Measurements from ENCODE around the gene RRAD. TPM values are rescaled to one million over a fixed set of nuclear protein-coding genes. Genes with fewer than 3 reads are reported as not detected.

RRAD gene
- total RNA-seq, 1 experiment from 2014 or later = 0.57 TPM

- no peak for DNase-seq (ENCODE audit: extremely low read depth, low read depth)
These were observed 6.3 kb downstream of the RRAD start, which contains the start of gene CDH16 for GRCh38 chr16:66918803-66919568. CDH16 (minus strand) TSS chr16:66918885; CDS start chr16:66918065, 820 bp downstream.

GRCh38 chr16:66918355-66918754, 7.0 kb downstream of the RRAD start:
- DNase-seq (ENCODE audit: extremely low read depth, low read depth) = no peak

- DNase-seq (ENCODE audit: extremely low read depth, low read depth) = no peak
These were observed 7.6 kb downstream of the RRAD start for GRCh38 chr16:66917741-66918140.

- DNase-seq (ENCODE audit: extremely low read depth, low read depth) = no peak
These were observed 8.8 kb downstream of the RRAD start for GRCh38 chr16:66916518-66916917.

GRCh38 chr16:66915041-66915440, 10.3 kb downstream of the RRAD start:
- DNase-seq (ENCODE audit: extremely low read depth, low read depth) = no peak

- DNase-seq (ENCODE audit: extremely low read depth, low read depth) = no peak
These were observed 10.8 kb downstream of the RRAD start for GRCh38 chr16:66914541-66914940.

- no peak for DNase-seq (ENCODE audit: extremely low read depth, low read depth)
These were observed 11.6 kb downstream of the RRAD start for GRCh38 chr16:66913711-66914110.

GRCh38 chr16:66913081-66913480, 12.3 kb downstream of the RRAD start:
- no peak for DNase-seq (ENCODE audit: extremely low read depth, low read depth)

GRCh38 chr16:66911801-66912200, 13.5 kb downstream of the RRAD start:
- DNase-seq (ENCODE audit: extremely low read depth, low read depth) = no peak

GRCh38 chr16:66911112-66911511, 14.2 kb downstream of the RRAD start:
- DNase-seq (ENCODE audit: extremely low read depth, low read depth) = no peak

- no peak for DNase-seq (ENCODE audit: extremely low read depth, low read depth)
These were observed 15.0 kb downstream of the RRAD start for GRCh38 chr16:66910175-66910940.

GRCh38 chr16:66908762-66909559, 16.4 kb downstream of the RRAD start:
- no peak for DNase-seq (ENCODE audit: extremely low read depth, low read depth)

GRCh38 chr16:66908116-66908515, 17.2 kb downstream of the RRAD start:
- DNase-seq (ENCODE audit: extremely low read depth, low read depth) = no peak

- no peak for DNase-seq (ENCODE audit: extremely low read depth, low read depth)
These were observed 18.2 kb downstream of the RRAD start for GRCh38 chr16:66906916-66907836.

- no peak for DNase-seq (ENCODE audit: extremely low read depth, low read depth)
These were observed 19.4 kb downstream of the RRAD start for GRCh38 chr16:66905633-66906539.

- DNase-seq (ENCODE audit: extremely low read depth, low read depth) = no peak
These were observed 20.3 kb downstream of the RRAD start for GRCh38 chr16:66904846-66905632.

GRCh38 chr16:66904428-66904845, 20.9 kb downstream of the RRAD start:
- DNase-seq (ENCODE audit: extremely low read depth, low read depth) = no peak

All from NCI-H460 (cell line).